Activated T-helper 1 cell treated with anti-CD3 and anti-CD28 coated beads, Interleukin-12 subunit alpha, Interleukin-12 subunit beta, Interleukin-2, Interleukin-4 antibody, amounts not matched to agents 30 ng/mL and 10 ng/mL and 1 ng/mL, durations not matched to agents 14 hours and 24 hours and 36 hours (primary cell): Measurements from ENCODE around the gene SELENOF. TPM values are rescaled to one million over a fixed set of nuclear protein-coding genes. Genes with fewer than 3 reads are reported as not detected.

Source experiments
- DNase-seq: peaks from one replicate; pipeline ENCODE4 v3.0.0; 2021; ENCODE audit warnings: low spot score
- H3K27ac Mint-ChIP-seq: one replicate; pipeline ENCODE4 v1.8.0; 2021; ENCODE audit warnings: mild to moderate bottlenecking, mixed read lengths
- H3K27me3 Mint-ChIP-seq: one replicate; pipeline ENCODE4 v1.8.0; 2022; ENCODE audit warnings: mild to moderate bottlenecking, moderate library complexity, mixed read lengths; ENCODE audit not compliant: insufficient read depth
- H3K36me3 Mint-ChIP-seq: one replicate; pipeline ENCODE4 v1.8.0; 2021; ENCODE audit warnings: low read depth, mixed read lengths
- H3K4me1 Mint-ChIP-seq: one replicate; pipeline ENCODE4 v1.8.0; 2021; ENCODE audit warnings: low read depth, mixed read lengths
- H3K4me3 Mint-ChIP-seq: one replicate; pipeline ENCODE4 v1.8.0; 2021; ENCODE audit warnings: mild to moderate bottlenecking, moderate library complexity, mixed read lengths
- H3K9me3 Mint-ChIP-seq: one replicate; pipeline ENCODE4 v1.8.0; 2021; ENCODE audit warnings: mixed read lengths
- intact Hi-C: fragments of 100-400 bp; cut with micrococcal nuclease; formaldehyde crosslinking; loops from one replicate; pipeline ENCODE4 v1.15.1; 2024
- total RNA-seq: library from RNA; stranded (reverse); gene quantifications from 2 replicates; pipeline ENCODE4 v1.2.3, GENCODE V29; 2022

The SELENOF gene
- total RNA-seq, 1 donor from 2014 or later, result 174 TPM

GRCh38 chr1:86866665-86867064 lies 47.3 kb downstream of the SELENOF start:
- no peaks in the 10 kb centered on the region for H3K9me3 Mint-ChIP-seq
- H3K27ac Mint-ChIP-seq, result no peak overlapping the region
- H3K36me3 Mint-ChIP-seq, result peaks cover 2% of the 10 kb centered on the region
- intact Hi-C loops, result no loop called here
- H3K27me3 Mint-ChIP-seq, result no peaks in the 10 kb centered on the region
- H3K4me1 Mint-ChIP-seq, result peaks cover 14% of the 10 kb centered on the region
- no peak for DNase-seq
- no peak overlapping the region for H3K4me3 Mint-ChIP-seq

- peaks cover 14% of the 10 kb centered on the region for H3K4me1 Mint-ChIP-seq
- no peak overlapping the region for H3K27ac Mint-ChIP-seq
- H3K4me3 Mint-ChIP-seq, result no peak overlapping the region
- no peaks in the 10 kb centered on the region for H3K27me3 Mint-ChIP-seq
- peaks cover 2% of the 10 kb centered on the region for H3K36me3 Mint-ChIP-seq
- no peaks in the 10 kb centered on the region for H3K9me3 Mint-ChIP-seq
- no peak for DNase-seq
- intact Hi-C loops, result no loop called here
These were observed 47.8 kb downstream of the SELENOF start for GRCh38 chr1:86865973-86866637.

GRCh38 chr1:86862920-86863319 lies 51.0 kb downstream of the SELENOF start:
- no peak overlapping the region for H3K27ac Mint-ChIP-seq
- no peaks in the 10 kb centered on the region for H3K9me3 Mint-ChIP-seq
- peaks cover 5% of the 10 kb centered on the region for H3K4me1 Mint-ChIP-seq
- no peak for DNase-seq
- intact Hi-C loops, result no loop called here
- no peak overlapping the region for H3K4me3 Mint-ChIP-seq
- H3K36me3 Mint-ChIP-seq, result peaks cover 4% of the 10 kb centered on the region
- H3K27me3 Mint-ChIP-seq, result no peaks in the 10 kb centered on the region

- H3K36me3 Mint-ChIP-seq, result peaks cover 2% of the 10 kb centered on the region
- intact Hi-C loops, result no loop called here
- H3K4me1 Mint-ChIP-seq, result peaks cover 3% of the 10 kb centered on the region
- DNase-seq, result no peak
- H3K4me3 Mint-ChIP-seq, result no peak overlapping the region
- no peaks in the 10 kb centered on the region for H3K9me3 Mint-ChIP-seq
- no peak overlapping the region for H3K27ac Mint-ChIP-seq
- H3K27me3 Mint-ChIP-seq, result no peaks in the 10 kb centered on the region
These were observed 52.5 kb downstream of the SELENOF start for GRCh38 chr1:86861424-86861823.

GRCh38 chr1:86860424-86860823 lies 53.5 kb downstream of the SELENOF start:
- Mint-ChIP-seq H3K4me3 (no peak overlapping the region), H3K27me3 (no peaks in the 10 kb centered on the region), H3K27ac (no peak overlapping the region), H3K9me3 (no peaks in the 10 kb centered on the region), H3K36me3 (peaks cover 2% of the 10 kb centered on the region), H3K4me1 (no peaks in the 10 kb centered on the region)
- DNase-seq, result no peak
- intact Hi-C loops, result no loop called here

- Mint-ChIP-seq H3K27ac (no peak overlapping the region), H3K27me3 (no peaks in the 10 kb centered on the region), H3K4me3 (no peak overlapping the region), H3K4me1 (no peaks in the 10 kb centered on the region), H3K9me3 (no peaks in the 10 kb centered on the region), H3K36me3 (peaks cover 2% of the 10 kb centered on the region)
- DNase-seq, result no peak
- intact Hi-C loops, result no loop called here
These were observed 53.9 kb downstream of the SELENOF start for GRCh38 chr1:86860020-86860419.

GRCh38 chr1:86858524-86859261 lies 55.2 kb downstream of the SELENOF start:
- Mint-ChIP-seq H3K4me1 (no peaks in the 10 kb centered on the region), H3K27me3 (no peaks in the 10 kb centered on the region), H3K27ac (no peak overlapping the region), H3K9me3 (no peaks in the 10 kb centered on the region), H3K4me3 (no peak overlapping the region), H3K36me3 (peaks cover 2% of the 10 kb centered on the region)
- DNase-seq, result no peak
- intact Hi-C loops, result no loop called here

GRCh38 chr1:86856196-86856595 lies 57.7 kb downstream of the SELENOF start:
- DNase-seq, result no peak
- Mint-ChIP-seq H3K4me1 (no peaks in the 10 kb centered on the region), H3K9me3 (no peaks in the 10 kb centered on the region), H3K4me3 (no peak overlapping the region), H3K27ac (no peak overlapping the region), H3K36me3 (peaks cover 2% of the 10 kb centered on the region), H3K27me3 (no peaks in the 10 kb centered on the region)
- intact Hi-C loops, result no loop called here

- Mint-ChIP-seq H3K9me3 (no peaks in the 10 kb centered on the region), H3K36me3 (peaks cover 2% of the 10 kb centered on the region), H3K4me1 (no peaks in the 10 kb centered on the region), H3K27ac (no peak overlapping the region), H3K27me3 (no peaks in the 10 kb centered on the region), H3K4me3 (no peak overlapping the region)
- intact Hi-C loops, result no loop called here
- DNase-seq, result no peak
These were observed 59.6 kb downstream of the SELENOF start for GRCh38 chr1:86854352-86854751.

- Mint-ChIP-seq H3K27me3 (no peaks in the 10 kb centered on the region), H3K4me1 (no peaks in the 10 kb centered on the region), H3K9me3 (no peaks in the 10 kb centered on the region), H3K27ac (no peak overlapping the region), H3K36me3 (no peaks in the 10 kb centered on the region), H3K4me3 (no peak overlapping the region)
- intact Hi-C loops, result no loop called here
- DNase-seq, result no peak
These were observed 61.0 kb downstream of the SELENOF start for GRCh38 chr1:86852782-86853408.

GRCh38 chr1:86852289-86852688 lies 61.6 kb downstream of the SELENOF start:
- no peaks in the 10 kb centered on the region for H3K4me1 Mint-ChIP-seq
- H3K4me3 Mint-ChIP-seq, result no peak overlapping the region
- H3K9me3 Mint-ChIP-seq, result no peaks in the 10 kb centered on the region
- intact Hi-C loops, result no loop called here
- peaks cover 2% of the 10 kb centered on the region for H3K27me3 Mint-ChIP-seq
- H3K36me3 Mint-ChIP-seq, result no peaks in the 10 kb centered on the region
- no peak for DNase-seq
- no peak overlapping the region for H3K27ac Mint-ChIP-seq

- no peaks in the 10 kb centered on the region for H3K4me1 Mint-ChIP-seq
- intact Hi-C loops, result no loop called here
- H3K27me3 Mint-ChIP-seq, result peaks cover 2% of the 10 kb centered on the region
- no peaks in the 10 kb centered on the region for H3K9me3 Mint-ChIP-seq
- no peak overlapping the region for H3K4me3 Mint-ChIP-seq
- H3K27ac Mint-ChIP-seq, result no peak overlapping the region
- H3K36me3 Mint-ChIP-seq, result no peaks in the 10 kb centered on the region
- no peak for DNase-seq
These were observed 64.2 kb downstream of the SELENOF start for GRCh38 chr1:86849756-86850155.

GRCh38 chr1:86848654-86849053 lies 65.3 kb downstream of the SELENOF start:
- H3K27me3 Mint-ChIP-seq, result peaks cover 2% of the 10 kb centered on the region
- intact Hi-C loops, result no loop called here
- no peaks in the 10 kb centered on the region for H3K4me1 Mint-ChIP-seq
- DNase-seq, result no peak
- H3K9me3 Mint-ChIP-seq, result no peaks in the 10 kb centered on the region
- no peak overlapping the region for H3K4me3 Mint-ChIP-seq
- H3K36me3 Mint-ChIP-seq, result no peaks in the 10 kb centered on the region
- H3K27ac Mint-ChIP-seq, result no peak overlapping the region
